HG02885 (cell line): ENCODE results near the gene WASF2.
"Not testable (repeated sequence)": the region's sequence is repeated elsewhere in the genome, so short reads cannot be mapped to it uniquely, and the experiment has no call there.

Experiments used
- ATAC-seq: cut with Tn5 transposase; IDR thresholded peaks from one replicate; pipeline ENCODE4 v1.9.1; 2021; ENCODE audit warnings: mild to moderate bottlenecking; ENCODE audit not compliant: unreplicated experiment, poor library complexity

Gene WASF2

GRCh38 chr1:27428316-27429028, 61.5 kb downstream of the WASF2 start:
- no peak for ATAC-seq

- no peak for ATAC-seq
Measured at GRCh38 chr1:27427816-27428315, 62.1 kb downstream of the WASF2 start.

- no peak for ATAC-seq
Measured at GRCh38 chr1:27427329-27427728, 62.6 kb downstream of the WASF2 start.

- no peak for ATAC-seq
Measured at GRCh38 chr1:27423709-27424108, 66.3 kb downstream of the WASF2 start.

GRCh38 chr1:27418326-27419185, 71.4 kb downstream of the WASF2 start:
- peak; percentile 82 for ATAC-seq

- ATAC-seq: no peak
Measured at GRCh38 chr1:27417713-27418112, 72.3 kb downstream of the WASF2 start.

- no peak for ATAC-seq
Measured at GRCh38 chr1:27416387-27417111, 73.4 kb downstream of the WASF2 start.

- no peak for ATAC-seq
Measured at GRCh38 chr1:27414091-27414490, 75.9 kb downstream of the WASF2 start.

GRCh38 chr1:27413004-27413403, 77.0 kb downstream of the WASF2 start:
- no peak for ATAC-seq

- ATAC-seq: no peak
Measured at GRCh38 chr1:27412502-27412901, 77.5 kb downstream of the WASF2 start.

GRCh38 chr1:27410709-27411108, 79.3 kb downstream of the WASF2 start:
- ATAC-seq: no peak

GRCh38 chr1:27409669-27410068, 80.3 kb downstream of the WASF2 start:
- no peak for ATAC-seq

GRCh38 chr1:27408151-27408550, 81.8 kb downstream of the WASF2 start:
- ATAC-seq: no peak

GRCh38 chr1:27406791-27407190, 83.2 kb downstream of the WASF2 start:
- ATAC-seq: not testable (repeated sequence)

GRCh38 chr1:27406362-27406680, 83.6 kb downstream of the WASF2 start:
- ATAC-seq: no peak

GRCh38 chr1:27405598-27406361, 84.2 kb downstream of the WASF2 start:
- not testable (repeated sequence) for ATAC-seq

GRCh38 chr1:27405074-27405473, 84.9 kb downstream of the WASF2 start:
- no peak for ATAC-seq

- no peak for ATAC-seq
Measured at GRCh38 chr1:27403931-27404330, 86.0 kb downstream of the WASF2 start.

- no peak for ATAC-seq
Measured at GRCh38 chr1:27403065-27403726, 86.8 kb downstream of the WASF2 start.

- ATAC-seq: no peak
Measured at GRCh38 chr1:27402349-27402754, 87.6 kb downstream of the WASF2 start.
